ENCODE results near the gene RHOA. TPM values are rescaled to one million over a fixed set of nuclear protein-coding genes. Genes with fewer than 3 reads are reported as not detected.

The RHOA gene
- total RNA-seq, 2 donors from 2014 or later: 499 to 506 TPM

DNA sequence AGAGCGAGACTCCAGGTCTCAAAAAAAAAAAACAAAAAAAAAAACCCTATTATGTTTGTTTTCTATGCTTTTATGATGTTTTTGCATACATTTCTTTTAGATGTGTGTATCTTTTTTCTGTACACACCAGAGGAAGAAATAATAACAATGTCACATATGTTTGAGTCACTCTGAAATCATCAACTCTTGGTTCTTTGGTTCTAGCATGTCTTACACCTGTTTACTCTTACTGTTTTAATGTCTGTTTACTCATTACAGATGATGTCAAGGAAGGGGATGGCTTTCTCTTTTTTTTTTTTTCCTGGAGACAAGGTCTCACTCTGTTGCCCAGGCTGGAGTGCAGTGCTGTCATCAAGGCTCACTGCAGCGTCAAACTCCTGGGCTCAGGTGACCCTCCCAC lies 24.1 kb downstream of the RHOA start:
- Histone ChIP-seq H3K4me3 (no peak overlapping the region), H3K27me3 (no peaks in the 10 kb centered on the region), H3K4me1 (peaks cover 3% of the 10 kb centered on the region), H3K9ac (ENCODE audit: low read depth in 2 of 2, low read length in 2 of 2) (no peak overlapping the region), H3K27ac (no peak overlapping the region), H3K9me3 (no peaks in the 10 kb centered on the region), H3K36me3 (no peaks in the 10 kb centered on the region)
- intact Hi-C loops (cut with DNase I): no loop called here
- no peak for TF ChIP-seq CTCF (IDR thresholded peaks at IDR 0.05)
- no peak for DNase-seq

GRCh38 chr3:49386056-49386756 lies 25.6 kb downstream of the RHOA start:
- H3K9ac ChIP-seq (ENCODE audit: low read depth in 2 of 2, low read length in 2 of 2): no peak overlapping the region
- H3K27me3 ChIP-seq: no peaks in the 10 kb centered on the region
- no peaks in the 10 kb centered on the region for H3K9me3 ChIP-seq
- intact Hi-C loops (cut with DNase I): no loop called here
- no peak for DNase-seq
- no peak overlapping the region for H3K4me3 ChIP-seq
- peaks cover 7% of the 10 kb centered on the region for H3K4me1 ChIP-seq
- TF ChIP-seq CTCF (IDR thresholded peaks at IDR 0.05): no peak
- no peak overlapping the region for H3K27ac ChIP-seq
- no peaks in the 10 kb centered on the region for H3K36me3 ChIP-seq

DNA sequence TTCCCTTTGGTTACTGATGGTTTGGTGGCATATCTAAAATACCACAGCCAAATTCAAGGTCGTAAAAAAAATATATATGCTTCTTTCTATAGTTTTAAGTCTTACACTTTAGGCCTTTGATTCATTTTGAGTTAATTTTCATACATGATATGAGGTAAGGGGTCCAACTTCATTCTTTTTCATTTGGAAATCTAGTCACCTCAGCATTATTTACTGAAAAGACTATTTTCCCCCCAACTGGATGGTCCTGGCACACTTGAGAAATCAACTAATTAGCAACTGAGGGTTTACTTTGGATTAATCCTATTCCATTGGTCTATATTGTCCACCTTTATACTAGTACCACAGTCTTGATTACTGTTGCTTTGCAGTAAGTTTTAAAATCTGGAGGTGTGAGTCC lies 26.2 kb downstream of the RHOA start:
- Histone ChIP-seq H3K27me3 (no peaks in the 10 kb centered on the region), H3K27ac (no peak overlapping the region), H3K9me3 (no peaks in the 10 kb centered on the region), H3K4me3 (no peak overlapping the region), H3K4me1 (peaks cover 7% of the 10 kb centered on the region), H3K9ac (ENCODE audit: low read depth in 2 of 2, low read length in 2 of 2) (no peak overlapping the region), H3K36me3 (no peaks in the 10 kb centered on the region)
- TF ChIP-seq CTCF (IDR thresholded peaks at IDR 0.05): no peak
- DNase-seq: no peak
- intact Hi-C loops (cut with DNase I): no loop called here

DNA sequence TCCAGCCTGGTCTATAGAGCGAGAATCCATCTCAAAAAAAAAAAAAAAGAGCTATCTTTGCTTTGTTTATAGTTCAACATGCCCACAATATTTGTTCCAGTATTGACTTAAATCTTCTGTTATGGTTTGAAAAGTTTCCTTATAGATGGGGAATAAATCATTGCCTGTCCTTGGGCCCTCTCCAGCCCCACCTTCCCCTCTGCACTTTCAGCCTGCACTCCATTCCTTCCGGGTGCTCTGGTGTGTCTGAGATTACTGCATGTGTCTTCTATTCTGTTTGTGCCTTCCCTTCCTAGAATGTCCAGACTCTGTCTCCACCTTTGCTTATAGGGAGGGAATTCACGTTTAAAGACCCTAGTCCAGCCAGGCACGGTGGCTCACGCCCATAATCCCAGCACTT lies 28.4 kb downstream of the RHOA start:
- DNase-seq: peak; percentile 56
- Histone ChIP-seq H3K27me3 (no peaks in the 10 kb centered on the region), H3K4me3 (no peak overlapping the region), H3K9me3 (no peaks in the 10 kb centered on the region), H3K4me1 (peaks cover 7% of the 10 kb centered on the region), H3K36me3 (no peaks in the 10 kb centered on the region), H3K27ac (peak overlapping the region; percentile 50), H3K9ac (ENCODE audit: low read depth in 2 of 2, low read length in 2 of 2) (no peak overlapping the region)
- intact Hi-C loops (cut with DNase I): no loop called here
- TF ChIP-seq CTCF (IDR thresholded peaks at IDR 0.05): no peak

DNA sequence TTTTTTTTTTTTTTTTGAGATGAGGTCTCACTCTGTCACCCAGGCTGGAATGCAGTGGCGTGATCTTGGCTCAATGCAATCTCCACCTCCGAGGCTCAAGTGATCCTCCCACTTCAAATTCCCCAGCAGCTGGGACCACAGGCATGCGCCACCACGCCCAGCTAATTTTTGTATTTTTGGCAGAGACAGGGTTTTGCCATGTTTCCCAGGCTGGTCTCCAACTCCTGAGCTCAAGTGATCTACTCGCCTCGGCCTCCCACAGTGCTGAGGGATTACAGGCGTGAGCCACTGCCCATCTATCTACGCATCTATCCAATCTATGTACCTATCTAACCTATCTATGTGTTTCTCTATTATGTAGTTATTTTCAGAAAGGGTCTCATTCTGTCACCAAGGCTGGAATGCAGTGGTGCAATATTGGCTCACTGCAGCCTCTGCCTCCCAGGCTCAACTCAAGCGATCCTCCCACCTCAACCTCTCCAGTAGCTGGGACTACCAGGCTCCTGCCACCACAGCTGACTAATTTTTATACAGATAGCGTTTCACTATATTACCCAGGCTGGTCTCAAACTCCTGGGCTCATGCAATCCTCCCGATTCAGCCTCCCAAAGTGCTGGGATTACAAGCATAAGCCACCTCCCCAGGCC lies 33.4 kb downstream of the RHOA start:
- intact Hi-C loops (cut with DNase I): no loop called here
- no peaks in the 10 kb centered on the region for H3K27me3 ChIP-seq
- H3K9ac ChIP-seq (ENCODE audit: low read depth in 2 of 2, low read length in 2 of 2): no peak overlapping the region
- no peaks in the 10 kb centered on the region for H3K9me3 ChIP-seq
- H3K4me3 ChIP-seq: no peak overlapping the region
- H3K4me1 ChIP-seq: peaks cover 7% of the 10 kb centered on the region
- peaks cover 3% of the 10 kb centered on the region for H3K36me3 ChIP-seq
- DNase-seq: no peak
- no peak overlapping the region for H3K27ac ChIP-seq
- TF ChIP-seq CTCF (IDR thresholded peaks at IDR 0.05): no peak
